COR-L47 (cell line): ENCODE results near the gene LIMD2.
A peak's percentile ranks its signal among the peaks of the same experiment; 100 is the strongest.

Experiments used
- DNase-seq: peaks from one replicate; lab custom pipeline; 2025; lab: John Stamatoyannopoulos, UW

Gene LIMD2

GRCh38 chr17:63681530-63681929, 18.4 kb downstream of the LIMD2 start:
- no peak for DNase-seq

- DNase-seq = no peak
These were observed 19.2 kb downstream of the LIMD2 start for GRCh38 chr17:63680700-63681099.

- DNase-seq = no peak
These were observed 20.7 kb downstream of the LIMD2 start for GRCh38 chr17:63679214-63679613.

GRCh38 chr17:63676584-63676983, 23.3 kb downstream of the LIMD2 start:
- no peak for DNase-seq

- peak; percentile 87 for DNase-seq
These were observed 24.0 kb downstream of the LIMD2 start for GRCh38 chr17:63675607-63676546.

- DNase-seq = no peak
These were observed 24.7 kb downstream of the LIMD2 start for GRCh38 chr17:63675231-63675606.

GRCh38 chr17:63672856-63673255, 27.1 kb downstream of the LIMD2 start:
- DNase-seq = no peak

GRCh38 chr17:63665527-63666214, 34.3 kb downstream of the LIMD2 start:
- no peak for DNase-seq

GRCh38 chr17:63659850-63660249, 40.1 kb downstream of the LIMD2 start:
- no peak for DNase-seq

- DNase-seq = no peak
These were observed 41.6 kb downstream of the LIMD2 start for GRCh38 chr17:63658366-63658765.

GRCh38 chr17:63657786-63658185, 42.1 kb downstream of the LIMD2 start:
- DNase-seq = no peak

- no peak for DNase-seq
These were observed 46.9 kb downstream of the LIMD2 start for GRCh38 chr17:63653050-63653449.

- DNase-seq = no peak
These were observed 47.8 kb downstream of the LIMD2 start for GRCh38 chr17:63652106-63652505.

GRCh38 chr17:63649813-63650212, 50.1 kb downstream of the LIMD2 start:
- no peak for DNase-seq

GRCh38 chr17:63647936-63648335, 52.0 kb downstream of the LIMD2 start:
- DNase-seq = no peak

- no peak for DNase-seq
These were observed 52.7 kb downstream of the LIMD2 start for GRCh38 chr17:63647065-63647725.

GRCh38 chr17:63646488-63646806, 53.5 kb downstream of the LIMD2 start:
- DNase-seq = no peak
